Sciatic nerve (tissue), 2 donors: Measurements from ENCODE around the gene PIGL. TPM values are rescaled to one million over a fixed set of nuclear protein-coding genes. Genes with fewer than 3 reads are reported as not detected.
"Not testable (repeated sequence)": the region's sequence is repeated elsewhere in the genome, so short reads cannot be mapped to it uniquely, and the experiment has no call there.

Source experiments
- ATAC-seq: fragments of 200-7000 bp; cut with Tn5 transposase; one replicate; pipeline ENCODE4 v1.9.1; 2020; ENCODE audit warnings: mild to moderate bottlenecking, moderate library complexity
- DNase-seq: peaks from one replicate; pipeline ENCODE4 v3.0.0-alpha.2; 2020; ENCODE audit warnings: low spot score
- intact Hi-C: fragments of 100-400 bp; cut with DNase I; formaldehyde crosslinking; loops from one replicate; pipeline ENCODE4 v1.14.2; 2022
- total RNA-seq: library from RNA; stranded (reverse); fragmentation: NEBNext Ultra II Directional; extraction: Animal tissue kit (Norgen Biotek cat#: 25700); gene quantifications from one replicate; pipeline ENCODE4 v1.2.1, GENCODE V29; 2021
- donor health status: DM: no; HTN: no; CAD: no.
- donor health status: DM: no; HTN: no; CAD: no.

PIGL gene
- total RNA-seq, 1 donor from 2014 or later, result 54.7 TPM

- ATAC-seq, result no peak
- intact Hi-C loops, result no loop called here
Measured at GRCh38 chr17:16262201-16262600, 45.2 kb downstream of the PIGL start.

GRCh38 chr17:16267174-16267573 lies 50.2 kb downstream of the PIGL start:
- DNase-seq (no peak), ATAC-seq (no peak)
- intact Hi-C loops, result no loop called here

More at GRCh38 chr17:16262201-16262600, 45.2 kb downstream of the PIGL start:
- no peak for DNase-seq

DNA sequence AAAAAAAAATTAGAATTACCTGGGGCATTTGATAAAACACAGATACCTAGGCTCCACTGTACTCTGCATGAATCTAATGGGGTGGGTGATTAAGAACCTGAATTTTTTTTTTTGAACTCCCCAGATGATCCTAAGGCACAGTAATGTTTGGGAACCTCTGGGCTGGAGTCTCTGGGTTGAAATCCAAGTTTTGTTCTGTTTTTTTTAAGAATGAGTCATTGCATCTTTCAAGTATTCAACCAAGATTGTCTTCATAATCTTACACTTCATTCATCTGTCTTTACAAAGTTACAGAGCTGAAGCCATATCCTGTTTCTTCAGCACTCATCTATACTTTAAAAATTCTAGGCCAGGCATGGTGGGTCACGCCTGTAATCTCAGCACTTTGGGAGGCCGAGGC lies 52.6 kb downstream of the PIGL start:
- ATAC-seq (no peak), DNase-seq (no peak)
- intact Hi-C loops, result no loop called here

DNA sequence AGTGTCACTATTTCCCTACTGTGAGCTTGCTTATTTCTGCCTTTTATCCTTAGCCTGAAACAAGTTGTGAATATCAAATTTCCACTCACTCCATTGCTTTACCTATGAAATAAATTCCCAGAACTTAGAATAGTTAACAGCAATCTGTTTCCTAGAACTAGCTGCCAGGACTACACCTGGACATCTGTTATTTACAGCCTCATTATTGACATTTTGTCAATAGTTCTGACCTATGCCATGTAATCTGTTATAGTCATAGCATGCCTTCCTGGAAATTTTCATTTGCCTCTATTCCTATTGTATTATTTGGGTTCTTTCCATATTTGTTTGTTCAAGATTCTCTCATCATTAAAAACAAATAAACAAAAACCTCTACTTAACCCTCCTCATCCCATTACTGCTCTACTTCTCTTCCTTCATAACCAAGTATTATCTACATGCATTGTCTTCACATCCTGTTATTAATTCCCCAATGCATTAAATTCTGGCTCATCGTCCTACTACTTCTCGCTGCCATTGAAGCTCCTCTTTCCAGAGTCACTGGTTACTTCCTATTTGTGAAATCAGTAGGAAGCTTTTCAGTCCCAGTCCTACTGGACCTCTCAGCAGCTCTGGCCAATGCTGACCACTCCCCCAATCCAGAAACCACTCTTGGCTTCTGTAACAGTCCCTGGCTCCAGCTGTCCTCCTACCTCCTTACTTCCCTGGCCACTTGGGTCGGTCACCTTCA lies 55.3 kb downstream of the PIGL start:
- DNase-seq, result no peak
- ATAC-seq, result no peak
- intact Hi-C loops, result no loop called here

GRCh38 chr17:16273499-16273898 lies 56.5 kb downstream of the PIGL start:
- intact Hi-C loops, result no loop called here
- DNase-seq (no peak), ATAC-seq (no peak)

DNA sequence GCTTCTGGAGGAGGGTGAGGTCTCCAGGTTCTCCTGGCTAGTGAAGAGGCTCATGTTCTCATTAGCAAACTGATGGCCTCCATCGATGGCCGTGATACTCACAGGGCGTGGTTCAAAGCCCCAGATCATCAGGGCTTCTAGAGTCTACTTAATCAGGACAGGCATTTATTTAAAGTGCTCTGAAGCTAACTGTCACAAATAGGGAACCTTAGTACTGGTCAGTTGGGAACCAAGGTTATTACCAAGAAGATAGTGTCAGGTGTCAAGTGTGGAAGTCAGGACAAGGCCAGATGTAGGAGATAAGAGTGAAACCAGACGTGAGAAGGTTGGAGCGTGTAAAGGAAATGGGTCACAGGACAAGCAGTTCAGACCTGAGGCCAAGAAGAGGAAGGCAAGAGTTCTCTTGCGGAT lies 56.9 kb downstream of the PIGL start:
- intact Hi-C loops, result no loop called here
- ATAC-seq (no peak), DNase-seq (no peak)

DNA sequence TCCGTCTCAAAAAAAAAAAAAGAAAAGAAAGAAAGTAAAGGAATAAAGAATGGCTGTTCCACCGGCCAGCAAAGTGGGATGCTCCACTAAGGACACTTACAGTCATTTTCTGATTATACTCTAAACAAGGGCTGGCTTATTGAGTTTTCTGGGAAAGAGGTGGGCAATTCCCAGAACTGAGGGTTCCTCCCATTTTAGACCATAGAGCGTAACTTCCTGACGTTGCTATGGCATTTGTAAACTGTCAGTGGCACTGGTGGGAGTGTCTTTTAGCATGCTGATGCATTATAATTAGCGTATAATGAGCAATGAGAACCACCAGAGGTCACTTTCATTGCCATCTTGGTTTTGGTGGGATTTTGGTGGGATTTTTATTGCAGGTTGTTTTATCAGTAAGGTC lies 58.0 kb downstream of the PIGL start:
- no peak for ATAC-seq
- intact Hi-C loops, result no loop called here
- DNase-seq, result no peak

- intact Hi-C loops, result no loop called here
- no peak for DNase-seq
- ATAC-seq, result no peak
Measured at GRCh38 chr17:16277163-16277562, 60.2 kb downstream of the PIGL start.

DNA sequence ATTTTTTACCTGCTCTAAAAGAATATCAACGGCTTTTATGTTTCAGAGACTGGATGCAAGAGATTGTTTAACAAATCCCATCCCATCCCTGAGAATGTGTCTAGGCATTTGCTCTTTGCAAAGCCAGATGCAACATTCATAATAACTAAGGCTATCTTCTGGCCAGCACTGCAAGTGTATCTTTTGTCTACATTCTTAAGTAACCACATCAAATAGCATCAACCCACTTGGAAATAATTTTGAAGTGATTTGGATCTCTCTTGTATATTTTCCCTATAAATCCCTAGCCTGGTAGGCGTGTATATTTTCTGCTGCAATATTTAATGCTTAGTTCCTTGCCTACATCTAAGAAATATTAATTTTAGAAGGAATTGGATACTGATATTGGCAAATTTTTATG lies 64.3 kb downstream of the PIGL start:
- intact Hi-C loops, result no loop called here
- DNase-seq, result no peak
- no peak for ATAC-seq

- ATAC-seq (no peak), DNase-seq (no peak)
- intact Hi-C loops, result no loop called here
Measured at GRCh38 chr17:16282522-16282921, 65.5 kb downstream of the PIGL start.

GRCh38 chr17:16283705-16284104 lies 66.7 kb downstream of the PIGL start:
- intact Hi-C loops, result no loop called here
- DNase-seq (no peak), ATAC-seq (no peak)

GRCh38 chr17:16285646-16286008 lies 68.6 kb downstream of the PIGL start:
- DNase-seq, result no peak
- intact Hi-C loops, result no loop called here
- ATAC-seq, result no peak

GRCh38 chr17:16286009-16286946 lies 69.3 kb downstream of the PIGL start:
- ATAC-seq (peak; percentile 96), DNase-seq (peak; percentile 83)
- intact Hi-C loops, result no loop called here

- DNase-seq, result no peak
- intact Hi-C loops, result no loop called here
Measured at GRCh38 chr17:16286947-16287562, 70.0 kb downstream of the PIGL start.

GRCh38 chr17:16287563-16288027 lies 70.6 kb downstream of the PIGL start:
- intact Hi-C loops, result no loop called here
- peak; percentile 53 for ATAC-seq
- DNase-seq, result no peak

More at GRCh38 chr17:16286947-16287562, 70.0 kb downstream of the PIGL start:
- peak; percentile 59 for ATAC-seq

DNA sequence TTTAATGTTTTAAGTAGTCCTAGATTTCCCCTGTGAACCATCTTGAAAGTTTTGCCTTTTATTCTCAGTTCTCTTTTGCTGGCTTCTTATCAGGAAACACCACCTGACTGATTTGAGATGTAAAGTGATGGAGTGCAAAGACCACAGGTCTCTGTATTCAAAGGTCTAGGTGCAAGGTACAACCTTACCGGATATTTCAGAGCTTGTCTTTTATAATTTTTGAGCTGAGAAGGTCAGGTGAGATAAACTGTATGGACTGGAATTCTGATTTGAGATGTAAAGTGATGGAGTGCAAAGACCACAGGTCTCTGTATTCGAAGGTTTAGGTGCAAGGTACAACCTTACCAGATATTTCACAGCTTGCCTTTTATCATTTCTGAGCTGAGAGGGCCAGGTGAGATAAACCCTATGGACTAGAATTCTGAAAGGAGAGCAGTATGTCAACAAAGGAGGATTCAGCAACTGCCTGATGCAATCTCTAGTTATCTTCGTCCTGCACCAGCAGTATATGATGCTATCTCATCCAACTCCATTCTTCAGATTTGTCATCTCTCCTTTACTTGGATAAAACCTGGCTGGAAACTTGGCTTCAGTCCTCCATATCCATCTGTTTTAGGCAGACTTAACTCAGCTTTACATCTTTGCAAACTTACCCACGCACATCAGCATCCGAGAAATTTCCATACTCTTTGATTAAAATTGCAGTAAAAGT lies 72.0 kb downstream of the PIGL start:
- DNase-seq (no peak), ATAC-seq (no peak)
- intact Hi-C loops, result no loop called here

DNA sequence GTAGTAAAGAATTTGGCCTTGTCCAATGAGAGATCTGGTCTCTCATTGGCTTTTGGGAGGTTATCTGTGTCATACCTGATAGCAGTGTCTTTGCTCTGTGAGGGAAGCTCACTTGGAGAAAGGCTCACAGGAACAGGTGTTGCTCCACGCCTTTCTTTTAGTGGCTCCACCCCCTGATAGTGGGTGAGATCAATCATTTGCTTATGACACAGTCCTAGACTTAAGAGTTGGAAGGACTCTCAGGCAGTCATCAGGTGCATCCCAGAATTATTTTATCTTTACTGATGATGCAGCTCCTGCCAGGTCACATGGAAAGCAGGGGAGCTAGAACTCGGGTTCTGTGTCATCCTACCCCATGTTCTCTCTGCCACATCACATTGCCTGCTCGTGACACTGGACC lies 76.9 kb downstream of the PIGL start:
- ATAC-seq (no peak), DNase-seq (no peak)
- intact Hi-C loops, result no loop called here

- no peak for DNase-seq
- intact Hi-C loops, result no loop called here
Measured at GRCh38 chr17:16294560-16294959, 77.5 kb downstream of the PIGL start.

GRCh38 chr17:16296072-16296471 lies 79.1 kb downstream of the PIGL start:
- ATAC-seq, result not testable (repeated sequence)

More at GRCh38 chr17:16294560-16294959, 77.5 kb downstream of the PIGL start:
- no peak for ATAC-seq

More at GRCh38 chr17:16296072-16296471, 79.1 kb downstream of the PIGL start:
- intact Hi-C loops, DNase-seq: not testable (repeated sequence)
